Jurkat, Clone E6-1 (cell line): Measurements from ENCODE around the gene GALNT7.

Source experiments
- DNase-seq: peaks from one replicate; pipeline ENCODE4 v3.0.0-alpha.2; 2011; ENCODE audit warnings: low read depth, low spot score
- H3K4me3 ChIP-seq: 2 replicates; pipeline ENCODE4 v1.5.1; 2011; ENCODE audit warnings: mild to moderate bottlenecking, low read length, control low read depth, moderate library complexity

The GALNT7 gene

DNA sequence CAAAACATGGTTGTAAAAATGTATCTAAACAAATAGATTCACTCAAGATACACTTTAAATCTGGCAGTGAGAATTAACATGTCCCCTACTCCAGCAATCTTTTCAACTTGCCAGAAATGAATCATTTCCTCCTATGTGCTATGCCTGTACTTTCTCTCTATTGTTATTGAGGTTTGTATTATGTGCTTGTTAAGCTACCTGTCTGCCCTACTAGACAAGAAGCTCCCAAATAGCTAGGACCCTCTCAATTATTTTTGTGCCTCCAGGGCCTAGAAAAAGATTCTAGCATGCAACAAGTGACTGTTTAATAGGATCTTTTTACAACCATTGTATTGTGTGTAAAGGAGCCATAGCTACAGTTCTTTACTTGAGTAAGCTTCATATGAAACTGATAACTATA is 198.7 kb downstream of the GALNT7 start:
- H3K4me3 ChIP-seq = no peak overlapping the region
- no peak for DNase-seq

DNA sequence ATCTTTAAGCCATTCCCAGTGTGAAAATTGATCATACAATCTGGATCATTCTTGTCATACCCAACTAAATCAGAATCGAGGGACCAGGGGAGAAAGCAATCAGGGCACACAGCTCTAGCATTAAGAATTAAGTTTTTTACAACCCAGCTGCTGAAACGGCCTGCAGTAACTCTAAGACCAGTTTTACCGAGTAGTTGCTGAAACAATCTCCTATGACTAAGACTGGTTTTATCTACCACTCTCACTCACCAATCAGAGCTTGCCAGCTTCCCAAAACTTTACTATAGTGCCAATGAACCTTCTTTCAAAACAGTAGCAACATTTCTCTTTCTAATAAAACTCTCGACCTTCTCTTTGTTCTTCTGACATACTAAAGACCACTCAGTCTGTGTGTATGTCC is 199.3 kb downstream of the GALNT7 start:
- no peak overlapping the region for H3K4me3 ChIP-seq
- no peak for DNase-seq

GRCh38 chr4:173370130-173370476 is 201.5 kb downstream of the GALNT7 start:
- DNase-seq = no peak
- peak overlapping the region; percentile 75 for H3K4me3 ChIP-seq

GRCh38 chr4:173370477-173371291 is 202.1 kb downstream of the GALNT7 start, which contains the start of gene SAP30:
Gene SAP30, plus strand, starts transcription at chr4:173370954. Its CDS starts 229 bp downstream, at chr4:173371183.
- DNase-seq = peak; percentile 96
- peak within 1 kb of the TSS; percentile 75 for H3K4me3 ChIP-seq

GRCh38 chr4:173371292-173372192 is 202.9 kb downstream of the GALNT7 start:
- H3K4me3 ChIP-seq = peak overlapping the region; percentile 75
- no peak for DNase-seq
